Breast epithelium (tissue), 4 donors: ENCODE measurements around the gene UCP2. TPM values are rescaled to one million over a fixed set of nuclear protein-coding genes. Genes with fewer than 3 reads are reported as not detected.

Experiments used
- DNase-seq, 2 donors: peaks; one replicate each; pipeline ENCODE4 v3.0.0-alpha.2; 2019; ENCODE audit warnings: low spot score in 2 of 2
- H3K27ac ChIP-seq, 2 donors: fragments of 200-600 bp; sonication (generic) in 1 of 2; one replicate each; pipeline ENCODE4 v1.5.1; 2016 to 2019; ENCODE audit warnings: mild to moderate bottlenecking in 1 of 2
- H3K27me3 ChIP-seq, 2 donors: fragments of 200-600 bp; sonication (generic) in 1 of 2; one replicate each; pipeline versions ENCODE4 v1.5.1 to v1.6.0; 2017 to 2019; ENCODE audit warnings: control low read depth in 1 of 2, mild to moderate bottlenecking in 1 of 2
- H3K36me3 ChIP-seq: fragments of 200-600 bp; one replicate; pipeline ENCODE4 v1.5.1; 2019
- H3K4me1 ChIP-seq, 2 donors: fragments of 200-600 bp; sonication (generic); one replicate each; pipeline ENCODE4 v1.5.1; 2016 to 2019; ENCODE audit warnings: control low read depth in 1 of 2
- H3K4me3 ChIP-seq, 3 donors: fragments of 200-600 bp; sonication (generic); 1 replicate in 2 of 3; 2 replicates in 1 of 3; pipeline ENCODE4 v1.5.1; 2016 to 2019; ENCODE audit warnings: mild to moderate bottlenecking in 3 of 3, moderate library complexity in 2 of 3
- H3K9me3 ChIP-seq, 2 donors: fragments of 200-600 bp; sonication (generic) in 1 of 2; one replicate each; pipeline ENCODE4 v1.5.1; 2016 to 2019; ENCODE audit warnings: control low read depth in 1 of 2
- CTCF ChIP-seq, 3 donors: fragments of 450-650 bp; IDR thresholded peaks; one replicate each; pipeline ENCODE4 v1.5.1; 2016 to 2017; ENCODE audit warnings: antibody characterized with exemption in 3 of 3, mild to moderate bottlenecking in 3 of 3, moderate library complexity in 3 of 3
- POLR2A ChIP-seq: fragments of 450-650 bp; IDR thresholded peaks from one replicate; pipeline ENCODE4 v1.6.1; 2016; ENCODE audit warnings: antibody characterized with exemption, mild to moderate bottlenecking, moderate library complexity
- POLR2AphosphoS5 ChIP-seq, 3 donors: sonication (generic); formaldehyde crosslinking; IDR thresholded peaks; one replicate each; pipeline ENCODE4 v1.6.1; 2017; ENCODE audit warnings: antibody characterized with exemption in 3 of 3
- intact Hi-C: fragments of 100-400 bp; cut with DNase I; formaldehyde crosslinking; loops from one replicate; pipeline ENCODE4 v1.15.1; 2023; ENCODE audit warnings: low total_unique reads
- total RNA-seq, 3 donors: library from RNA; depleted of rRNA; stranded (reverse); fragments of >200 nt; gene quantifications; one replicate each; pipeline ENCODE4 v1.1.0, GENCODE V29; 2016

UCP2 gene
- total RNA-seq, 3 donors from 2014 or later, result 28.2 to 82.4 (median 45.2) TPM

- Histone ChIP-seq H3K27ac (no peak overlapping the region), H3K9me3 (no peaks in the 10 kb centered on the region), H3K27me3 (no peaks in the 10 kb centered on the region), H3K36me3 (no peaks in the 10 kb centered on the region), H3K4me1 (peaks cover 0 to 13% of the 10 kb centered on the region in 2 donors), H3K4me3 (no peak overlapping the region)
- DNase-seq, result no peak
- intact Hi-C loops, result no loop called here
- TF ChIP-seq POLR2AphosphoS5 (IDR thresholded peaks at IDR 0.05), result no peak
- TF ChIP-seq CTCF (IDR thresholded peaks at IDR 0.05), result no peak
- no peak for TF ChIP-seq POLR2A
Observed at GRCh38 chr11:74023276-74023675, 40.6 kb upstream of the UCP2 start.

- intact Hi-C loops, result no loop called here
- Histone ChIP-seq H3K27me3 (no peaks in the 10 kb centered on the region), H3K27ac (no peak overlapping the region), H3K4me3 (no peak overlapping the region), H3K4me1 (peaks cover 5 to 18% of the 10 kb centered on the region in 2 donors), H3K9me3 (no peaks in the 10 kb centered on the region), H3K36me3 (no peaks in the 10 kb centered on the region)
- no peak for DNase-seq
- no peak for TF ChIP-seq POLR2AphosphoS5 (IDR thresholded peaks at IDR 0.05)
- TF ChIP-seq POLR2A, result no peak
Observed at GRCh38 chr11:74022546-74022945, 39.9 kb upstream of the UCP2 start.

DNA sequence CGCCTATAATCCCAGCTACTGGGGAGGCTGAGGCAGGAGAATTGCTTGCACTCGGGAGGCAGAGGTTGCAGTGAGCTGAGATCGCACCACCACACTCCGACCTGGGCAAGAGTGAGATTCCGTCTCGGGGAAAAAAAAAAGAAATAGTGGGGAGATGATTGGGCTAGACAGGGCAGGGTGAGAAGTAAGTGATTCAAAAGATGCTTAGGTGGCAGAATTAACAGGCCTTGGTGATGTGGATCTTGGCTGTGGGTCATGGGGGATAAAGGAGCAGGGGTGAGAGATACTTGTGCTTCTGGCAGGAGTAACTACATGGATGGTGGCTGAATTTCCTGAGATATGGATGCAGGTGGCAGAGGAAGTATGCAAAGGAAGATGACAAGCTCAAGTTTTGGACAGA is 39.4 kb upstream of the UCP2 start:
- H3K27me3 ChIP-seq, result no peaks in the 10 kb centered on the region
- no peak overlapping the region for H3K27ac ChIP-seq
- intact Hi-C loops, result no loop called here
- H3K4me1 ChIP-seq, result peaks cover 5 to 18% of the 10 kb centered on the region in 2 donors
- H3K36me3 ChIP-seq, result no peaks in the 10 kb centered on the region
- H3K4me3 ChIP-seq, result no peak overlapping the region
- DNase-seq, result no peak
- H3K9me3 ChIP-seq, result no peaks in the 10 kb centered on the region
- TF ChIP-seq POLR2AphosphoS5 (IDR thresholded peaks at IDR 0.05) (no peak), CTCF (IDR thresholded peaks at IDR 0.05) (no peak), POLR2A (no peak)

GRCh38 chr11:74020539-74020938 is 37.9 kb upstream of the UCP2 start:
- no peak overlapping the region for H3K4me3 ChIP-seq
- DNase-seq, result no peak
- peaks cover 5 to 18% of the 10 kb centered on the region in 2 donors for H3K4me1 ChIP-seq
- H3K27me3 ChIP-seq, result no peaks in the 10 kb centered on the region
- H3K27ac ChIP-seq, result peak overlapping the region; percentile 88 to 89
- intact Hi-C loops, result no loop called here
- H3K36me3 ChIP-seq, result no peaks in the 10 kb centered on the region
- H3K9me3 ChIP-seq, result no peaks in the 10 kb centered on the region
- TF ChIP-seq POLR2A (no peak), POLR2AphosphoS5 (IDR thresholded peaks at IDR 0.05) (no peak), CTCF (IDR thresholded peaks at IDR 0.05) (no peak)

- Histone ChIP-seq H3K9me3 (no peaks in the 10 kb centered on the region), H3K36me3 (no peaks in the 10 kb centered on the region), H3K27ac (peak overlapping the region; percentile 88 to 89), H3K4me3 (no peak overlapping the region), H3K27me3 (no peaks in the 10 kb centered on the region), H3K4me1 (peaks cover 5 to 18% of the 10 kb centered on the region in 2 donors)
- TF ChIP-seq POLR2AphosphoS5 (IDR thresholded peaks at IDR 0.05) (no peak), CTCF (IDR thresholded peaks at IDR 0.05) (no peak), POLR2A (no peak)
- peak in 1 of 2 donors; percentile 73 for DNase-seq
- intact Hi-C loops, result no loop called here
Observed at GRCh38 chr11:74019860-74020259, 37.2 kb upstream of the UCP2 start.
